Measurements from ENCODE around the gene LHFPL3.

Gene LHFPL3

GRCh38 chr7:104846731-104847130 lies 518.3 kb downstream of the LHFPL3 start:
- TF ChIP-seq MYC (IDR thresholded peaks at IDR 0.05; ENCODE audit: low read depth, low read length) (no peak), POLR2A (IDR thresholded peaks at IDR 0.05; ENCODE audit: extremely low read depth, insufficient read length) (no peak), CTCF (IDR thresholded peaks at IDR 0.05; ENCODE audit: low read depth, low read length) (no peak), MAX (IDR thresholded peaks at IDR 0.05; ENCODE audit: low read depth, low read length) (no peak)
- no peak overlapping the region for H3K4me3 ChIP-seq (ENCODE audit: low read depth, low read length)
- DNase-seq (ENCODE audit: low read depth): no peak

- no peak for TF ChIP-seq POLR2A (IDR thresholded peaks at IDR 0.05; ENCODE audit: extremely low read depth, insufficient read length)
- TF ChIP-seq MYC (IDR thresholded peaks at IDR 0.05; ENCODE audit: low read depth, low read length): no peak
- TF ChIP-seq CTCF (IDR thresholded peaks at IDR 0.05; ENCODE audit: low read depth, low read length): peak; percentile 97
- no peak for TF ChIP-seq MAX (IDR thresholded peaks at IDR 0.05; ENCODE audit: low read depth, low read length)
- DNase-seq (ENCODE audit: low read depth): peak; percentile 65
- no peak overlapping the region for H3K4me3 ChIP-seq (ENCODE audit: low read depth, low read length)
Measured at GRCh38 chr7:104848138-104848990, 520.0 kb downstream of the LHFPL3 start.

- DNase-seq (ENCODE audit: low read depth): no peak
- no peak overlapping the region for H3K4me3 ChIP-seq (ENCODE audit: low read depth, low read length)
- TF ChIP-seq MAX (IDR thresholded peaks at IDR 0.05; ENCODE audit: low read depth, low read length): no peak
- TF ChIP-seq MYC (IDR thresholded peaks at IDR 0.05; ENCODE audit: low read depth, low read length): no peak
- TF ChIP-seq CTCF (IDR thresholded peaks at IDR 0.05; ENCODE audit: low read depth, low read length): no peak
- TF ChIP-seq POLR2A (IDR thresholded peaks at IDR 0.05; ENCODE audit: extremely low read depth, insufficient read length): no peak
Measured at GRCh38 chr7:104850374-104850773, 522.0 kb downstream of the LHFPL3 start.

- no peak overlapping the region for H3K4me3 ChIP-seq (ENCODE audit: low read depth, low read length)
- no peak for DNase-seq (ENCODE audit: low read depth)
- TF ChIP-seq MAX (IDR thresholded peaks at IDR 0.05; ENCODE audit: low read depth, low read length) (no peak), MYC (IDR thresholded peaks at IDR 0.05; ENCODE audit: low read depth, low read length) (no peak), POLR2A (IDR thresholded peaks at IDR 0.05; ENCODE audit: extremely low read depth, insufficient read length) (no peak), CTCF (IDR thresholded peaks at IDR 0.05; ENCODE audit: low read depth, low read length) (no peak)
Measured at GRCh38 chr7:104851268-104851667, 522.9 kb downstream of the LHFPL3 start.

GRCh38 chr7:104852386-104852785 lies 524.0 kb downstream of the LHFPL3 start:
- DNase-seq (ENCODE audit: low read depth): no peak
- H3K4me3 ChIP-seq (ENCODE audit: low read depth, low read length): no peak overlapping the region
- TF ChIP-seq POLR2A (IDR thresholded peaks at IDR 0.05; ENCODE audit: extremely low read depth, insufficient read length) (no peak), CTCF (IDR thresholded peaks at IDR 0.05; ENCODE audit: low read depth, low read length) (no peak), MYC (IDR thresholded peaks at IDR 0.05; ENCODE audit: low read depth, low read length) (no peak), MAX (IDR thresholded peaks at IDR 0.05; ENCODE audit: low read depth, low read length) (no peak)
